WTC11 (cell line): ENCODE results near the gene SH3PXD2A. TPM values are rescaled to one million over a fixed set of nuclear protein-coding genes. Genes with fewer than 3 reads are reported as not detected.

Experiments used
- ATAC-seq: fragments of 200-7000 bp; cut with Tn5 transposase; 2 replicates; pipeline ENCODE4 v1.10.0; 2021; ENCODE audit warnings: mild to moderate bottlenecking, moderate library complexity
- CTCF ChIA-PET: fragments of 300-600 bp; sonication (Branson Sonifier 250); formaldehyde crosslinking; loops from one replicate; lab custom pipeline; 2021; ENCODE audit warnings: antibody characterized with exemption; lab: Charles Lee
- POLR2A ChIA-PET: fragments of 350-600 bp; sonication (Branson Sonifier 250); formaldehyde crosslinking; loops from one replicate; lab custom pipeline; 2021; ENCODE audit warnings: antibody characterized with exemption; lab: Charles Lee
- DNase-seq: peaks from one replicate; pipeline ENCODE4 v3.0.0; 2021; ENCODE audit warnings: low spot score
- H3K27ac Mint-ChIP-seq: 2 replicates; pipeline ENCODE4 v1.8.0; 2021; ENCODE audit warnings: mixed read lengths
- H3K27me3 Mint-ChIP-seq: 2 replicates; pipeline ENCODE4 v1.8.0; 2021; ENCODE audit warnings: low read depth, mild to moderate bottlenecking, moderate library complexity, mixed read lengths
- H3K36me3 Mint-ChIP-seq: 2 replicates; pipeline ENCODE4 v1.8.0; 2021; ENCODE audit warnings: mixed read lengths
- H3K4me1 Mint-ChIP-seq: 2 replicates; pipeline ENCODE4 v1.8.0; 2022; ENCODE audit warnings: mixed read lengths
- H3K4me3 Mint-ChIP-seq: 2 replicates; pipeline ENCODE4 v1.8.0; 2021; ENCODE audit warnings: mild to moderate bottlenecking, moderate library complexity, mixed read lengths
- H3K9me3 Mint-ChIP-seq: 2 replicates; pipeline ENCODE4 v1.8.0; 2021; ENCODE audit warnings: mixed read lengths
- EMX1 ChIP-seq: fragments of 250-450 bp; sonication (Bioruptor Pico); IDR thresholded peaks from 2 replicates; pipeline ENCODE4 v1.8.0; 2021; ENCODE audit warnings: mild to moderate bottlenecking
- GABPB1 ChIP-seq: sonication (generic); formaldehyde crosslinking; IDR thresholded peaks from 2 replicates; pipeline ENCODE4 v1.8.1; 2023; ENCODE audit warnings: mild to moderate bottlenecking, missing genetic modification reagents
- JAZF1 ChIP-seq: fragments of 250-450 bp; sonication (Bioruptor Pico); IDR thresholded peaks from 2 replicates; pipeline ENCODE4 v1.9.0; 2021; ENCODE audit warnings: moderate library complexity, mild to moderate bottlenecking, inconsistent platforms
- JUN ChIP-seq: sonication (generic); formaldehyde crosslinking; IDR thresholded peaks from 2 replicates; pipeline ENCODE4 v1.8.0; 2023; ENCODE audit warnings: mild to moderate bottlenecking, missing genetic modification reagents
- MYBL2 ChIP-seq: sonication (generic); formaldehyde crosslinking; IDR thresholded peaks from 2 replicates; pipeline ENCODE4 v1.8.1; 2023; ENCODE audit warnings: mild to moderate bottlenecking, moderate library complexity, missing genetic modification reagents
- NFATC4 ChIP-seq: fragments of 250-450 bp; sonication (Bioruptor Pico); IDR thresholded peaks from 2 replicates; pipeline ENCODE4 v1.9.0; 2021; ENCODE audit warnings: mild to moderate bottlenecking
- NFE2L1 ChIP-seq: sonication (generic); formaldehyde crosslinking; IDR thresholded peaks from 2 replicates; pipeline ENCODE4 v1.8.1; 2023; ENCODE audit warnings: missing genetic modification reagents
- OVOL2 ChIP-seq: fragments of 250-450 bp; sonication (Bioruptor Pico); IDR thresholded peaks from 2 replicates; pipeline ENCODE4 v1.9.0; 2021; ENCODE audit warnings: mild to moderate bottlenecking, borderline replicate concordance
- PRRX2 ChIP-seq: fragments of 250-450 bp; sonication (Bioruptor Pico); IDR thresholded peaks from 2 replicates; pipeline ENCODE4 v1.8.0; 2021; ENCODE audit warnings: mild to moderate bottlenecking
- RELA ChIP-seq: sonication (generic); formaldehyde crosslinking; IDR thresholded peaks from 2 replicates; pipeline ENCODE4 v1.8.1; 2022; ENCODE audit warnings: missing genetic modification reagents, mild to moderate bottlenecking, borderline replicate concordance
- SMAD3 ChIP-seq: sonication (generic); formaldehyde crosslinking; IDR thresholded peaks from 2 replicates; pipeline ENCODE4 v1.8.0; 2022; ENCODE audit warnings: missing genetic modification reagents, mild to moderate bottlenecking, borderline replicate concordance
- SMAD4 ChIP-seq: sonication (generic); formaldehyde crosslinking; IDR thresholded peaks from 2 replicates; pipeline ENCODE4 v1.8.0; 2022; ENCODE audit warnings: mild to moderate bottlenecking, missing genetic modification reagents
- SOX15 ChIP-seq: fragments of 250-450 bp; sonication (Bioruptor Pico); IDR thresholded peaks from 2 replicates; pipeline ENCODE4 v1.9.0; 2021; ENCODE audit warnings: mild to moderate bottlenecking
- TEAD4 ChIP-seq: sonication (generic); formaldehyde crosslinking; IDR thresholded peaks from 2 replicates; pipeline ENCODE4 v1.8.0; 2022; ENCODE audit warnings: mild to moderate bottlenecking, missing genetic modification reagents
- TP53 ChIP-seq: sonication (generic); formaldehyde crosslinking; IDR thresholded peaks from 2 replicates; pipeline ENCODE4 v1.8.1; 2023; ENCODE audit warnings: mild to moderate bottlenecking, missing genetic modification reagents
- ZNF138 ChIP-seq: sonication (generic); formaldehyde crosslinking; conservative IDR thresholded peaks from 2 replicates; pipeline ENCODE4 v1.8.1; 2022; ENCODE audit warnings: mild to moderate bottlenecking, moderate library complexity, missing genetic modification reagents
- ZNF423 ChIP-seq: fragments of 250-450 bp; sonication (Bioruptor Pico); IDR thresholded peaks from 2 replicates; pipeline ENCODE4 v2.1.2; 2022; ENCODE audit warnings: mild to moderate bottlenecking, moderate library complexity
- ZNF671 ChIP-seq: fragments of 250-450 bp; sonication (Bioruptor Pico); IDR thresholded peaks from 2 replicates; pipeline ENCODE4 v1.8.0; 2021; ENCODE audit warnings: mild to moderate bottlenecking
- total RNA-seq: library from RNA; stranded (reverse); gene quantifications from 3 replicates; pipeline ENCODE4 v1.2.3, GENCODE V29; 2021
- TF ChIP-seq, protein P1 (sequence below): fragments of 250-450 bp; sonication (Bioruptor Pico); IDR thresholded peaks from 2 replicates; pipeline ENCODE4 v1.9.0; 2021; ENCODE audit warnings: mild to moderate bottlenecking
- TF ChIP-seq, protein P2 (sequence below): fragments of 250-450 bp; sonication (Bioruptor Pico); IDR thresholded peaks from 2 replicates; pipeline ENCODE4 v1.9.0; 2021; ENCODE audit warnings: mild to moderate bottlenecking, borderline replicate concordance
- TF ChIP-seq, protein P3 (sequence below): sonication (generic); formaldehyde crosslinking; IDR thresholded peaks from 2 replicates; pipeline ENCODE4 v1.8.0; 2022; ENCODE audit warnings: mild to moderate bottlenecking, missing genetic modification reagents
- TF ChIP-seq, protein P4 (sequence below): sonication (generic); formaldehyde crosslinking; IDR thresholded peaks from 2 replicates; pipeline ENCODE4 v1.8.1; 2023; ENCODE audit warnings: mild to moderate bottlenecking, moderate library complexity, missing genetic modification reagents

SH3PXD2A gene
- total RNA-seq, 1 experiment from 2014 or later, result 15.7 TPM

DNA sequence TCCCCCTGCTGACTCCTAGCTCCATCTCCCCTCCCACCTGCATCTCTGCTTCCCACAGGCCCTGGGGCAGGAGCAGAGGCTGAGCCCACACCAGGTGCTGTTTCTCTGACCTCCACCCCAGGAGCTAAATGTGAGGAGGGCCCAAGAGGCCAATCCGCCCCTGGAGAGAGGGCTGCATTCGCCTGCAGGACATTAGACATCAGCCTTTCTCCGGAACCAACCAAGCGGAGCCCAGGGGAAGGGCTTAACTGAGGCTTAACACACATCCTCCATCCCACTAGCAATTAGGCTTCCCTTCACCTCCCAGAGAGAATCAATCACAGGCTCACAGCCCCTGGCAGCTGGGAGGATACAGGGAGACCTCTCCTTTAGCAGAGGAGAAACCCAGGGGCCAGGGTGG lies 50.5 kb downstream of the SH3PXD2A start (continued):
- TF ChIP-seq, protein P1, sequence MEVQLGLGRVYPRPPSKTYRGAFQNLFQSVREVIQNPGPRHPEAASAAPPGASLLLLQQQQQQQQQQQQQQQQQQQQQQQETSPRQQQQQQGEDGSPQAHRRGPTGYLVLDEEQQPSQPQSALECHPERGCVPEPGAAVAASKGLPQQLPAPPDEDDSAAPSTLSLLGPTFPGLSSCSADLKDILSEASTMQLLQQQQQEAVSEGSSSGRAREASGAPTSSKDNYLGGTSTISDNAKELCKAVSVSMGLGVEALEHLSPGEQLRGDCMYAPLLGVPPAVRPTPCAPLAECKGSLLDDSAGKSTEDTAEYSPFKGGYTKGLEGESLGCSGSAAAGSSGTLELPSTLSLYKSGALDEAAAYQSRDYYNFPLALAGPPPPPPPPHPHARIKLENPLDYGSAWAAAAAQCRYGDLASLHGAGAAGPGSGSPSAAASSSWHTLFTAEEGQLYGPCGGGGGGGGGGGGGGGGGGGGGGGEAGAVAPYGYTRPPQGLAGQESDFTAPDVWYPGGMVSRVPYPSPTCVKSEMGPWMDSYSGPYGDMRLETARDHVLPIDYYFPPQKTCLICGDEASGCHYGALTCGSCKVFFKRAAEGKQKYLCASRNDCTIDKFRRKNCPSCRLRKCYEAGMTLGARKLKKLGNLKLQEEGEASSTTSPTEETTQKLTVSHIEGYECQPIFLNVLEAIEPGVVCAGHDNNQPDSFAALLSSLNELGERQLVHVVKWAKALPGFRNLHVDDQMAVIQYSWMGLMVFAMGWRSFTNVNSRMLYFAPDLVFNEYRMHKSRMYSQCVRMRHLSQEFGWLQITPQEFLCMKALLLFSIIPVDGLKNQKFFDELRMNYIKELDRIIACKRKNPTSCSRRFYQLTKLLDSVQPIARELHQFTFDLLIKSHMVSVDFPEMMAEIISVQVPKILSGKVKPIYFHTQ (CRISPR knock-in tag), result no peak
- TF ChIP-seq ZNF423 (CRISPR knock-in tag), result no peak

DNA sequence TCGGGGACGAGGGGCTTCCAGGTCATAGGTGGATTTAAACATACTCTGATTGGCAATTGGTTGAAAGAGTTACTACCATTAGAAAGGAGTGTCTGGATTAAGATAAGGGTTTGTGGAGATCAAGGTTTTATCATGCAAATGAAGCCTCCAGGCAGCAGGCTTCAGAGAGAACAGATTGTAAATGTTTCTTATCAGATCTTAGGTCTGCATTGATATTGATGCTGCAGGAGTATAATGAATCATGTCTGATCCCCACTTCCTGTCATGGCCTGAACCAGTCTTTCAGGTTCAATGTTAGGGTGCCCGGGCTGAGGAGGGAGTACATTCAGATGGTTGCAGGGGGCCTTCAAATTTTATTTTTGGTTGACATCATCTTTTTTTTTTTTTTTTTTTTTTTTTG lies 51.4 kb downstream of the SH3PXD2A start:
- CTCF ChIA-PET, result no interaction called here
- Mint-ChIP-seq H3K4me3 (no peak overlapping the region), H3K4me1 (peaks cover 32% of the 10 kb centered on the region), H3K27me3 (no peaks in the 10 kb centered on the region), H3K36me3 (peaks cover 8% of the 10 kb centered on the region; the same call in 1 of the 2 replicates), H3K27ac (peak overlapping the region; percentile 86; the same call in 1 of the 2 replicates), H3K9me3 (no peaks in the 10 kb centered on the region)
- POLR2A ChIA-PET, result no interaction called here
- DNase-seq (no peak), ATAC-seq (peak; percentile 40)
- no peak for TF ChIP-seq GABPB1 (CRISPR knock-in tag)
- TF ChIP-seq PRRX2, result no peak
- no peak for TF ChIP-seq EMX1 (CRISPR knock-in tag)

DNA sequence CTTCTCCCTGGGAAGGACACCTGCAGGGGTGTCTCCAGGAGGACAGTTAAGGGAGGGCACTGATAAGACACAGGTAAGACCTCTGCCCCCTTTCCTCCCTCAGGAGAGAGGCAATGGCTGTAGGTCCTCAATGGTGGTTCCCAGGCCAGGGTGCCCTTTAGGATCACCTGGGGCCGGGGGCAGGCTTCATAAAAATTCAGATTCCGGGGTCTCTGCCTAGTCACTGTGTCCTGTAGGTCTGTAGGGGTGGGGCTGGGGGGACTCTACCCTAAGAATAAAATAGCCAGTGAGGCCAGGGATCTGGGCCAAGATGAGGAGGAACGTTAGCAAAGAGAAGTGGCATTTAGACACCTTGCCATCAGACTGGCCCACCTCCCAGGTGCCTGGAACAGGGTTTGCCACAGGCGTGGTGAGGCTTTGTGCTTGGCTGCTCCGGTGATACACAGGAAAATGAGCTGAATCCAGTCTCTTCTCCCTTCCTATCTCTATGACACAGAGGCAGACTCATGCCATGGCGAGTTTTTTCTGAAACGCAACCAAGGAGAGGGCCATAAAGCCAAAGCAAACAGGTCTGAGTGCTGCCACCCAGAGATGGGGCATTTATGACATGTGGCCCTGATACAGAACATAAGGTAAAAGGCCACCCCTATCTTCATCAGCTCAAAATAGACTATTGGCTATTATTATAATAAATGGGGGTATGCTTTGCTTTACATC lies 52.6 kb downstream of the SH3PXD2A start:
- H3K27me3 Mint-ChIP-seq, result no peaks in the 10 kb centered on the region
- no peaks in the 10 kb centered on the region for H3K9me3 Mint-ChIP-seq
- peaks cover 8% of the 10 kb centered on the region; the same call in 1 of the 2 replicates for H3K36me3 Mint-ChIP-seq
- TF ChIP-seq MYBL2, result no peak
- no peak for TF ChIP-seq ZNF138 (CRISPR knock-in tag)
- TF ChIP-seq, protein P2, sequence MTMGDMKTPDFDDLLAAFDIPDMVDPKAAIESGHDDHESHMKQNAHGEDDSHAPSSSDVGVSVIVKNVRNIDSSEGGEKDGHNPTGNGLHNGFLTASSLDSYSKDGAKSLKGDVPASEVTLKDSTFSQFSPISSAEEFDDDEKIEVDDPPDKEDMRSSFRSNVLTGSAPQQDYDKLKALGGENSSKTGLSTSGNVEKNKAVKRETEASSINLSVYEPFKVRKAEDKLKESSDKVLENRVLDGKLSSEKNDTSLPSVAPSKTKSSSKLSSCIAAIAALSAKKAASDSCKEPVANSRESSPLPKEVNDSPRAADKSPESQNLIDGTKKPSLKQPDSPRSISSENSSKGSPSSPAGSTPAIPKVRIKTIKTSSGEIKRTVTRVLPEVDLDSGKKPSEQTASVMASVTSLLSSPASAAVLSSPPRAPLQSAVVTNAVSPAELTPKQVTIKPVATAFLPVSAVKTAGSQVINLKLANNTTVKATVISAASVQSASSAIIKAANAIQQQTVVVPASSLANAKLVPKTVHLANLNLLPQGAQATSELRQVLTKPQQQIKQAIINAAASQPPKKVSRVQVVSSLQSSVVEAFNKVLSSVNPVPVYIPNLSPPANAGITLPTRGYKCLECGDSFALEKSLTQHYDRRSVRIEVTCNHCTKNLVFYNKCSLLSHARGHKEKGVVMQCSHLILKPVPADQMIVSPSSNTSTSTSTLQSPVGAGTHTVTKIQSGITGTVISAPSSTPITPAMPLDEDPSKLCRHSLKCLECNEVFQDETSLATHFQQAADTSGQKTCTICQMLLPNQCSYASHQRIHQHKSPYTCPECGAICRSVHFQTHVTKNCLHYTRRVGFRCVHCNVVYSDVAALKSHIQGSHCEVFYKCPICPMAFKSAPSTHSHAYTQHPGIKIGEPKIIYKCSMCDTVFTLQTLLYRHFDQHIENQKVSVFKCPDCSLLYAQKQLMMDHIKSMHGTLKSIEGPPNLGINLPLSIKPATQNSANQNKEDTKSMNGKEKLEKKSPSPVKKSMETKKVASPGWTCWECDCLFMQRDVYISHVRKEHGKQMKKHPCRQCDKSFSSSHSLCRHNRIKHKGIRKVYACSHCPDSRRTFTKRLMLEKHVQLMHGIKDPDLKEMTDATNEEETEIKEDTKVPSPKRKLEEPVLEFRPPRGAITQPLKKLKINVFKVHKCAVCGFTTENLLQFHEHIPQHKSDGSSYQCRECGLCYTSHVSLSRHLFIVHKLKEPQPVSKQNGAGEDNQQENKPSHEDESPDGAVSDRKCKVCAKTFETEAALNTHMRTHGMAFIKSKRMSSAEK (CRISPR knock-in tag), result no peak
- TF ChIP-seq, protein P3, sequence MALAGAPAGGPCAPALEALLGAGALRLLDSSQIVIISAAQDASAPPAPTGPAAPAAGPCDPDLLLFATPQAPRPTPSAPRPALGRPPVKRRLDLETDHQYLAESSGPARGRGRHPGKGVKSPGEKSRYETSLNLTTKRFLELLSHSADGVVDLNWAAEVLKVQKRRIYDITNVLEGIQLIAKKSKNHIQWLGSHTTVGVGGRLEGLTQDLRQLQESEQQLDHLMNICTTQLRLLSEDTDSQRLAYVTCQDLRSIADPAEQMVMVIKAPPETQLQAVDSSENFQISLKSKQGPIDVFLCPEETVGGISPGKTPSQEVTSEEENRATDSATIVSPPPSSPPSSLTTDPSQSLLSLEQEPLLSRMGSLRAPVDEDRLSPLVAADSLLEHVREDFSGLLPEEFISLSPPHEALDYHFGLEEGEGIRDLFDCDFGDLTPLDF (CRISPR knock-in tag), result no peak
- no peak for TF ChIP-seq SMAD4
- no peak overlapping the region for H3K27ac Mint-ChIP-seq
- POLR2A ChIA-PET, result no interaction called here
- no peak for ATAC-seq
- no peak for DNase-seq
- CTCF ChIA-PET, result interaction anchor here (0.6 to 1.5 kb wide), 4 partner anchors 11 to 54 kb away, joined by 3 to 4 read pairs (median 3); no protein-coding TSS in a partner anchor
- peaks cover 32% of the 10 kb centered on the region for H3K4me1 Mint-ChIP-seq
- no peak overlapping the region for H3K4me3 Mint-ChIP-seq

DNA sequence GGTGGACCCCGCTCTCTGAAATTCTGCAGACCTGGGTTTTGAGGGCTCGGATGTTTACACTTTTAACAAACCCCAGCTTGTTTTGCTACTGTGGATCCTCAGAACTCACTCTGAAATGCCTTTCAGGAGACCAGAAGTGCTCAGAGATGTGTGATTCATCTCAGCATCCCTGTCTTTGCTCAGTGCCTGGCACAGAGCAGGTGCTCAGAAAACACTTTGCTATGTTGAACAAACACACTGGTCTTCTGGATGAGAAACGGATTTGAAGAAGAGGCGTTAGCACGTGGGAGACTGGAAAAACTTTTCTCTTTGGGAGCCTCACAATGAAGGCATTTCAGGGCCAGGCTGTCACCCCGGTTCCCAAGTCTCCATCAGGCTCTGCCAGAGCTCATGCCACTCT lies 53.3 kb downstream of the SH3PXD2A start:
- CTCF ChIA-PET, result interaction anchor here (1.4 to 1.5 kb wide), 2 partner anchors 10 to 12 kb away, joined by 3 to 4 read pairs; no protein-coding TSS in a partner anchor
- Mint-ChIP-seq H3K4me1 (peaks cover 32% of the 10 kb centered on the region), H3K27me3 (no peaks in the 10 kb centered on the region), H3K4me3 (no peak overlapping the region), H3K9me3 (no peaks in the 10 kb centered on the region), H3K36me3 (peaks cover 8% of the 10 kb centered on the region; the same call in 1 of the 2 replicates), H3K27ac (no peak overlapping the region; the same call in 1 of the 2 replicates)
- ATAC-seq (no peak), DNase-seq (no peak)
- POLR2A ChIA-PET, result no interaction called here
- TF ChIP-seq JUN, result no peak
- TF ChIP-seq NFE2L1 (CRISPR knock-in tag), result no peak
- no peak for TF ChIP-seq SMAD3 (CRISPR knock-in tag)
- no peak for TF ChIP-seq RELA (CRISPR knock-in tag)
- TF ChIP-seq JAZF1 (CRISPR knock-in tag), result no peak
- TF ChIP-seq NFATC4 (CRISPR knock-in tag), result no peak
- no peak for TF ChIP-seq OVOL2 (CRISPR knock-in tag)
- TF ChIP-seq TP53 (CRISPR knock-in tag), result no peak
- no peak for TF ChIP-seq ZNF138 (CRISPR knock-in tag)
- no peak for TF ChIP-seq ZNF671 (CRISPR knock-in tag)
- no peak for TF ChIP-seq SOX15 (CRISPR knock-in tag)
- TF ChIP-seq PRRX2, result no peak
- TF ChIP-seq TEAD4 (CRISPR knock-in tag), result no peak
- TF ChIP-seq, protein P4, sequence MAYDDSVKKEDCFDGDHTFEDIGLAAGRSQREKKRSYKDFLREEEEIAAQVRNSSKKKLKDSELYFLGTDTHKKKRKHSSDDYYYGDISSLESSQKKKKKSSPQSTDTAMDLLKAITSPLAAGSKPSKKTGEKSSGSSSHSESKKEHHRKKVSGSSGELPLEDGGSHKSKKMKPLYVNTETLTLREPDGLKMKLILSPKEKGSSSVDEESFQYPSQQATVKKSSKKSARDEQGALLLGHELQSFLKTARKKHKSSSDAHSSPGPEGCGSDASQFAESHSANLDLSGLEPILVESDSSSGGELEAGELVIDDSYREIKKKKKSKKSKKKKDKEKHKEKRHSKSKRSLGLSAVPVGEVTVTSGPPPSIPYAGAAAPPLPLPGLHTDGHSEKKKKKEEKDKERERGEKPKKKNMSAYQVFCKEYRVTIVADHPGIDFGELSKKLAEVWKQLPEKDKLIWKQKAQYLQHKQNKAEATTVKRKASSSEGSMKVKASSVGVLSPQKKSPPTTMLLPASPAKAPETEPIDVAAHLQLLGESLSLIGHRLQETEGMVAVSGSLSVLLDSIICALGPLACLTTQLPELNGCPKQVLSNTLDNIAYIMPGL, result no peak
- no peak for TF ChIP-seq GABPB1 (CRISPR knock-in tag)
